Mesothelial cell of epicardium (in vitro differentiated cells): Measurements from ENCODE around the gene WDR88. TPM values are rescaled to one million over a fixed set of nuclear protein-coding genes. Genes with fewer than 3 reads are reported as not detected.
"Not testable (repeated sequence)": the region's sequence is repeated elsewhere in the genome, so short reads cannot be mapped to it uniquely, and the experiment has no call there.

Experiments
- DNase-seq, 2 experiments: peaks; one replicate each; pipeline ENCODE4 v3.0.0; 2021; ENCODE audit warnings: low spot score in 2 of 2; ENCODE audit not compliant: unreplicated experiment in 2 of 2
- H3K27ac Mint-ChIP-seq: 2 replicates; pipeline ENCODE4 v1.8.0; 2021; ENCODE audit warnings: mixed read lengths
- H3K27me3 Mint-ChIP-seq: 2 replicates; pipeline ENCODE4 v1.8.0; 2021; ENCODE audit warnings: low read depth, mixed read lengths
- H3K36me3 Mint-ChIP-seq: 2 replicates; pipeline ENCODE4 v1.8.0; 2021; ENCODE audit warnings: mixed read lengths
- H3K4me1 Mint-ChIP-seq: 2 replicates; pipeline ENCODE4 v1.8.0; 2021; ENCODE audit warnings: mixed read lengths
- H3K4me3 Mint-ChIP-seq: 2 replicates; pipeline ENCODE4 v1.8.0; 2021; ENCODE audit warnings: mild to moderate bottlenecking, moderate library complexity, mixed read lengths
- H3K9me3 Mint-ChIP-seq: 2 replicates; pipeline ENCODE4 v1.8.0; 2021; ENCODE audit warnings: mixed read lengths
- total RNA-seq: library from RNA; stranded (reverse); gene quantifications from 3 replicates; pipeline ENCODE4 v1.2.1, GENCODE V29; 2021
- TF ChIP-seq, protein P1 (sequence below): fragments of 200-600 bp; sonication (generic); IDR thresholded peaks from one replicate; pipeline ENCODE4 v1.5.0; 2021; ENCODE audit warnings: antibody characterized with exemption; ENCODE audit not compliant: unreplicated experiment

Gene WDR88
- total RNA-seq, 1 donor from 2014 or later = not detected

DNA sequence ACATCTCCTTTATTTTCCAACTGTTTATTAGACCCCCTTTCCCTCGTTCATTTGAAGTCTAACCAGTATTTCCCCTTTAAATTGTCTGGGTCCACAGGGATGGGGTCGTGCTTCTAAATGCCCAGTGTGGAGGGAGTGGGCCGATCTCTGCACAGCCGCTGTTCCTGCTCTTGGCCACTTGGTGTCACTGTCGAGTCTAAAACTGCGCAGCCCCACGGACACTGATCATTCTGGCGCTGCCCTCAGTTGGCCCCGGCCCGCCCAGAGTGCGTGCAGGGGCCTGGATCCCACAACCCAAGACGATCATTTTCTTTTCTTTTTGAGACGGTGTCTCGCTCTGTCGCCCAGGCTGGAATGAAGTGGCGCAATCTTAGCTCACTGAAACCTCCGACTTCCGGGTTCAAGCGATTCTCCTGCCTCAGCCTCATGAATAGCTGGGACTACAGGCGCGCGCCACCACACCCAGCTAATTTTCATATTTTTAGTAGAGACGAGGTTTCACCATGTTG is 12.0 kb downstream of the WDR88 start:
- Mint-ChIP-seq H3K4me3 (no peak overlapping the region), H3K9me3 (no peaks in the 10 kb centered on the region), H3K36me3 (no peaks in the 10 kb centered on the region), H3K27me3 (no peaks in the 10 kb centered on the region), H3K27ac (no peak overlapping the region), H3K4me1 (peaks cover 3% of the 10 kb centered on the region)
- peak; percentile 33 to 70 for DNase-seq
- TF ChIP-seq, protein P1, sequence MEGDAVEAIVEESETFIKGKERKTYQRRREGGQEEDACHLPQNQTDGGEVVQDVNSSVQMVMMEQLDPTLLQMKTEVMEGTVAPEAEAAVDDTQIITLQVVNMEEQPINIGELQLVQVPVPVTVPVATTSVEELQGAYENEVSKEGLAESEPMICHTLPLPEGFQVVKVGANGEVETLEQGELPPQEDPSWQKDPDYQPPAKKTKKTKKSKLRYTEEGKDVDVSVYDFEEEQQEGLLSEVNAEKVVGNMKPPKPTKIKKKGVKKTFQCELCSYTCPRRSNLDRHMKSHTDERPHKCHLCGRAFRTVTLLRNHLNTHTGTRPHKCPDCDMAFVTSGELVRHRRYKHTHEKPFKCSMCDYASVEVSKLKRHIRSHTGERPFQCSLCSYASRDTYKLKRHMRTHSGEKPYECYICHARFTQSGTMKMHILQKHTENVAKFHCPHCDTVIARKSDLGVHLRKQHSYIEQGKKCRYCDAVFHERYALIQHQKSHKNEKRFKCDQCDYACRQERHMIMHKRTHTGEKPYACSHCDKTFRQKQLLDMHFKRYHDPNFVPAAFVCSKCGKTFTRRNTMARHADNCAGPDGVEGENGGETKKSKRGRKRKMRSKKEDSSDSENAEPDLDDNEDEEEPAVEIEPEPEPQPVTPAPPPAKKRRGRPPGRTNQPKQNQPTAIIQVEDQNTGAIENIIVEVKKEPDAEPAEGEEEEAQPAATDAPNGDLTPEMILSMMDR = peak; percentile 88

GRCh38 chr19:33146209-33146608 is 14.3 kb downstream of the WDR88 start:
- Mint-ChIP-seq H3K36me3 (no peaks in the 10 kb centered on the region), H3K9me3 (no peaks in the 10 kb centered on the region), H3K4me3 (no peak overlapping the region), H3K27ac (no peak overlapping the region), H3K27me3 (no peaks in the 10 kb centered on the region), H3K4me1 (peaks cover 3% of the 10 kb centered on the region)
- DNase-seq = no peak
- TF ChIP-seq, protein P1 = no peak

GRCh38 chr19:33147538-33147937 is 15.6 kb downstream of the WDR88 start:
- TF ChIP-seq, protein P1 = no peak
- no peaks in the 10 kb centered on the region for H3K36me3 Mint-ChIP-seq
- no peak for DNase-seq
- no peak overlapping the region for H3K27ac Mint-ChIP-seq
- H3K27me3 Mint-ChIP-seq = no peaks in the 10 kb centered on the region
- H3K4me1 Mint-ChIP-seq = peaks cover 3% of the 10 kb centered on the region
- H3K4me3 Mint-ChIP-seq = no peak overlapping the region
- no peaks in the 10 kb centered on the region for H3K9me3 Mint-ChIP-seq

- Mint-ChIP-seq H3K4me1 (peaks cover 2% of the 10 kb centered on the region), H3K9me3 (no peaks in the 10 kb centered on the region), H3K4me3 (no peak overlapping the region), H3K27ac (peak overlapping the region; percentile 18), H3K27me3 (no peaks in the 10 kb centered on the region), H3K36me3 (no peaks in the 10 kb centered on the region)
- TF ChIP-seq, protein P1 = no peak
- DNase-seq = no peak
These were observed 19.1 kb downstream of the WDR88 start for GRCh38 chr19:33150852-33151518.

- Mint-ChIP-seq H3K36me3 (no peaks in the 10 kb centered on the region), H3K27me3 (no peaks in the 10 kb centered on the region), H3K4me3 (no peak overlapping the region), H3K4me1 (peaks cover 2% of the 10 kb centered on the region), H3K9me3 (no peaks in the 10 kb centered on the region), H3K27ac (no peak overlapping the region)
- TF ChIP-seq, protein P1 = no peak
- DNase-seq = no peak
These were observed 20.3 kb downstream of the WDR88 start for GRCh38 chr19:33152176-33152575.

DNA sequence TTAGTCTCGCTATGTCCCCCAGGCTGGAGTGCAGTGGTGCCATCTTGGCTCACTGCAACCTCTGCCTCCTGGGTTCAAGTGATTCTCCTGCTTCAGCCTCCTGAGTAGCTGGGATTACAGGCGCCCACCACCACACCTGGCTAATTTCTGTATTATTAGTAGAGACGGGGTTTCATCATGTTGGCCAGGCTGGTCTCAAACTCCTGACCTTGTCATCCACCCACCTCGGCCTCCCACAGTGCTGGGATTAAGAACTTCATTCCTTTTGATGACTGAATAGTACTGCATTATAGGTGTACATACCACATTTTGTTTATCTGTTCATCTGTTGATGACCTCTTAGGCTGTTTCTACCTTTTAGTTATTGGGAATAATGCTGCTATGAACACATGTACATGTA is 20.7 kb downstream of the WDR88 start:
- not testable (repeated sequence) for H3K27ac Mint-ChIP-seq, H3K27me3 Mint-ChIP-seq, H3K4me1 Mint-ChIP-seq, H3K36me3 Mint-ChIP-seq, H3K9me3 Mint-ChIP-seq, H3K4me3 Mint-ChIP-seq, DNase-seq

- H3K4me3 Mint-ChIP-seq, H3K9me3 Mint-ChIP-seq, H3K27ac Mint-ChIP-seq, DNase-seq, H3K27me3 Mint-ChIP-seq, H3K4me1 Mint-ChIP-seq, H3K36me3 Mint-ChIP-seq: not testable (repeated sequence)
These were observed 22.4 kb downstream of the WDR88 start for GRCh38 chr19:33154313-33154712.
